HFF-Myc (cell line): ENCODE measurements around the gene VAMP5.

ENCODE experiments used
- DNase-seq: peaks from one replicate; pipeline ENCODE4 v3.0.0-alpha.2; 2011; ENCODE audit warnings: low read depth; ENCODE audit errors: extremely low read depth
- H3K4me3 ChIP-seq: replicated peaks from 2 replicates; pipeline ENCODE4 v1.5.1; 2011; ENCODE audit warnings: low read depth, mild to moderate bottlenecking, control low read depth, low read length
- CTCF ChIP-seq: IDR thresholded peaks from 2 replicates; pipeline ENCODE4 v1.5.1; 2012; ENCODE audit warnings: mild to moderate bottlenecking, low read depth, low read length, control low read depth; ENCODE audit errors: missing control alignments

VAMP5 gene

GRCh38 chr2:85578243-85579180 is 5.7 kb upstream of the VAMP5 start:
- no peak for TF ChIP-seq CTCF
- no peak overlapping the region for H3K4me3 ChIP-seq
- DNase-seq = no peak

- TF ChIP-seq CTCF = no peak
- no peak overlapping the region for H3K4me3 ChIP-seq
- DNase-seq = no peak
Observed at GRCh38 chr2:85579266-85579935, 4.8 kb upstream of the VAMP5 start.

- no peak overlapping the region for H3K4me3 ChIP-seq
- DNase-seq = no peak
- TF ChIP-seq CTCF = no peak
Observed at GRCh38 chr2:85580206-85580605, 4.0 kb upstream of the VAMP5 start.

- H3K4me3 ChIP-seq = no peak overlapping the region
- TF ChIP-seq CTCF = no peak
- DNase-seq = no peak
Observed at GRCh38 chr2:85582492-85582891, 1.7 kb upstream of the VAMP5 start.

GRCh38 chr2:85583667-85584353 is 421 bp upstream of the VAMP5 start:
- peak overlapping the region; percentile 44 for H3K4me3 ChIP-seq
- no peak for TF ChIP-seq CTCF
- no peak for DNase-seq

- TF ChIP-seq CTCF = no peak
- peak; percentile 61 for DNase-seq
- H3K4me3 ChIP-seq = peak overlapping the region; percentile 44
Observed at GRCh38 chr2:85584857-85585780, 888 bp downstream of the VAMP5 start.
